ENCODE results near the gene DND1.

GRCh38 chr5:140622301-140622700 lies 51.1 kb downstream of the DND1 start:
- TF ChIP-seq GATA2 (IDR thresholded peaks at IDR 0.05; ENCODE audit: low read depth, low read length) (no peak), GATA3 (IDR thresholded peaks at IDR 0.05; ENCODE audit: low read depth, low read length) (no peak)
